Spleen (tissue), 7 donors: ENCODE measurements around the gene SUPT6H.

Experiments used
- CTCF ChIP-seq, 11 experiments: fragments of 200-600 bp in 7 of 11; fragments of 450-650 bp in 4 of 11; sonication (generic) in 4 of 11; IDR thresholded peaks in 8 of 11; conservative IDR thresholded peaks in 3 of 11; 1 replicate in 7 of 11; 2 replicates in 4 of 11; pipeline versions ENCODE4 v1.4.0 to v1.8.0; 2016 to 2021; ENCODE audit warnings: antibody characterized with exemption in 11 of 11, inconsistent platforms in 4 of 11, mild to moderate bottlenecking in 1 of 11
- POLR2A ChIP-seq, 3 donors: fragments of 450-650 bp; IDR thresholded peaks; one replicate each; pipeline ENCODE4 v1.5.1; 2017; ENCODE audit warnings: antibody characterized with exemption in 3 of 3, mild to moderate bottlenecking in 1 of 3
- POLR2AphosphoS5 ChIP-seq, 3 donors: sonication (generic); formaldehyde crosslinking; IDR thresholded peaks; one replicate each; pipeline ENCODE4 v1.5.1; 2017; ENCODE audit warnings: antibody characterized with exemption in 3 of 3
- donor health status: DM: no; HTN: no; CAD: no; lungs with moderate emphysema.
- donor health status: DM: no; HTN: no; CAD: no.
- donor health status: DM: no; HTN: no; CAD: no.

DNA sequence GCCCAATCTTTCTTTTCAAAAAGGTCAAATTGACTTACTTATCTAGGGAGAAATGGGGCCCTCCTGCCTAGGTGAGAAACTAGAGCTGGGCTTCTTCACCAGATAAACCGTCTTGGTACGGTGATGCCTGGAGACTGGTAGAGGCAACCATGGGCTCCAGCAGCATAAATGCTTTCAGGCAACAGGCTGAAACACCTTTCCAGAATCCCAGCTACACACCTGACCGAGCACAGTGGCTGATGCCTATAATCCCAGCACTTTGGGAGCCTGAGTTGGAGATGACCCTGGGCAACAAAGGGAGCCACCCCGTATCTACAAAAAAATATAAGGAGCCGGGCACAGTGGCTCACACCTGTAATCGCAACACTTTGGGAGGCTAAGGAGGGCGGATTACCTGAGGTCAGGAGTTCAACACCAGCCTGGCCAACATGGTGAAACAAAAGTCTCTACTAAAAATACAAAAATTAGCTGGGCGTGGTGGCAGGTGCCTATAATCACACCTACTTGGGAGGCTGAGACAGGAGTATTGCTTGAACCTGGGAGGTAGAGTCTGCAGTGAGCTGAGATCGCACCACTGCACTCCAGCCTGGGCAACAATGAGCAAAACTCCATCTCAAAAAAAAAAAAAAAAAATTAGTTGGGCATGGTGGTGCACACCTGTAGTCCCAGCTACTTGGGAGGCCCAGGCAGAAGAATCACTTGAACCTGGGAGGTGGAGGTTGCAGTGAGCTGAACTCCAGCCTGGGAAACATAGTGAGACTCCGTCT is 89.8 kb downstream of the SUPT6H start:
- TF ChIP-seq POLR2AphosphoS5 (IDR thresholded peaks at IDR 0.05) (no peak), CTCF (IDR thresholded peaks at IDR 0.05 in 8 of 11, conservative IDR thresholded peaks at IDR 0.05 in 3 of 11) (no peak), POLR2A (IDR thresholded peaks at IDR 0.05) (no peak)
